NB4 (cell line): ENCODE measurements around the gene CD151.

Experiments used
- DNase-seq: peaks from one replicate; pipeline ENCODE4 v3.0.0; 2010; ENCODE audit warnings: low read depth
- H3K4me3 ChIP-seq: one replicate; pipeline ENCODE4 v1.5.1; 2011; ENCODE audit warnings: mild to moderate bottlenecking, low read depth, low read length, moderate library complexity
- MYC ChIP-seq: IDR thresholded peaks from 2 replicates; pipeline ENCODE4 v1.6.1; 2011; ENCODE audit warnings: low read depth, low read length
- POLR2A ChIP-seq: IDR thresholded peaks from 2 replicates; pipeline ENCODE4 v1.6.1; 2011; ENCODE audit warnings: mild to moderate bottlenecking; ENCODE audit not compliant: insufficient read length; ENCODE audit errors: extremely low read depth
- TF ChIP-seq, protein P1 (sequence below): IDR thresholded peaks from one replicate; pipeline ENCODE4 v1.5.1; 2012; ENCODE audit warnings: low read depth, low read length
- TF ChIP-seq, protein P2 (sequence below): IDR thresholded peaks from 2 replicates; pipeline ENCODE4 v1.6.1; 2011; ENCODE audit warnings: low read depth, low read length

The CD151 gene

GRCh38 chr11:812390-812789 is 20.4 kb upstream of the CD151 start:
- H3K4me3 ChIP-seq, result peak overlapping the region; percentile 98
- TF ChIP-seq POLR2A, result no peak
- TF ChIP-seq MYC, result no peak
- TF ChIP-seq, protein P1, sequence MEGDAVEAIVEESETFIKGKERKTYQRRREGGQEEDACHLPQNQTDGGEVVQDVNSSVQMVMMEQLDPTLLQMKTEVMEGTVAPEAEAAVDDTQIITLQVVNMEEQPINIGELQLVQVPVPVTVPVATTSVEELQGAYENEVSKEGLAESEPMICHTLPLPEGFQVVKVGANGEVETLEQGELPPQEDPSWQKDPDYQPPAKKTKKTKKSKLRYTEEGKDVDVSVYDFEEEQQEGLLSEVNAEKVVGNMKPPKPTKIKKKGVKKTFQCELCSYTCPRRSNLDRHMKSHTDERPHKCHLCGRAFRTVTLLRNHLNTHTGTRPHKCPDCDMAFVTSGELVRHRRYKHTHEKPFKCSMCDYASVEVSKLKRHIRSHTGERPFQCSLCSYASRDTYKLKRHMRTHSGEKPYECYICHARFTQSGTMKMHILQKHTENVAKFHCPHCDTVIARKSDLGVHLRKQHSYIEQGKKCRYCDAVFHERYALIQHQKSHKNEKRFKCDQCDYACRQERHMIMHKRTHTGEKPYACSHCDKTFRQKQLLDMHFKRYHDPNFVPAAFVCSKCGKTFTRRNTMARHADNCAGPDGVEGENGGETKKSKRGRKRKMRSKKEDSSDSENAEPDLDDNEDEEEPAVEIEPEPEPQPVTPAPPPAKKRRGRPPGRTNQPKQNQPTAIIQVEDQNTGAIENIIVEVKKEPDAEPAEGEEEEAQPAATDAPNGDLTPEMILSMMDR, result no peak
- TF ChIP-seq, protein P2, sequence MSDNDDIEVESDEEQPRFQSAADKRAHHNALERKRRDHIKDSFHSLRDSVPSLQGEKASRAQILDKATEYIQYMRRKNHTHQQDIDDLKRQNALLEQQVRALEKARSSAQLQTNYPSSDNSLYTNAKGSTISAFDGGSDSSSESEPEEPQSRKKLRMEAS, result no peak
- no peak for DNase-seq

- TF ChIP-seq POLR2A (no peak), MYC (no peak)
- TF ChIP-seq, protein P1, result no peak
- TF ChIP-seq, protein P2, result no peak
- no peak for DNase-seq
- no peak overlapping the region for H3K4me3 ChIP-seq
Observed at GRCh38 chr11:813072-813455, 19.7 kb upstream of the CD151 start.

- DNase-seq, result peak; percentile 57
- no peak overlapping the region for H3K4me3 ChIP-seq
- TF ChIP-seq MYC, result peak; percentile 72
- TF ChIP-seq, protein P2, result peak; percentile 81
- TF ChIP-seq, protein P1, result no peak
- TF ChIP-seq POLR2A, result no peak
Observed at GRCh38 chr11:813456-814096, 19.2 kb upstream of the CD151 start.

DNA sequence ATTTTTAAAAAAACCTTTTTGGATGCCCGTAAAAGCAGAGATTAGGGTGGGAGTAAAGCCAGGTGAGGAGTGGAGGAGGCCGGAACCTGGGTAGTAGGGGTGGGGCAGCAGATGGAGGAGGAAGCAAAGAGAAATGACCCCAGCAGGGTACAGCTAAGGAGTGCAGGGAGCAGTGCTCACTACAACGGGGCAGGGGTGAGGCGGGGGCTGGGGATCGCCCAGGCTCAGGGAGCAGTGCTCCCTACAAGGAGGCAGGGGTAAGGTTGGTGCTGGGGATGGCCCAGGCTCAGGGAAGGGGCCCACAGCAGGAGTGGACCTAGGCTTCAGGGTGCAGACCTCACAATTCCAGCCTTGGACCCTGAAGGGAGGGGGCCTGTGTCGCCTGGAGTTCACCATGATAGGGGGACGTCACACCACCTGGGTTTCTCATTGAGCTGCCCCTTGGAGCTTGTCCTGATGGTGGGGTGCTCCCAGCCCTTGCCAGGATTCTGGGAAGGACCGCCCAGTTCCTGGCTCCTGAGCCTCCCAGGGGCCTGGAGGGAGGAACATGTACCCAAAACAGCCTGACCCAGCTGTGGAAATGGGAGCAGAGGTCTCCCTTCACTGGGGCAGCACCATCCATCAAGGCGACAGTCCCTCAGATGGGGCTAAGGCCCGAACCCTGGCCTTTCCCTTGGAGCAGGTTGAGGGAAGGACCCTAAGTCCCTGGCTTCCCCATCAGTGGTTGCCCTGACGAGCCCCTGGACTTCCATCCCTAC is 16.9 kb upstream of the CD151 start:
- no peak overlapping the region for H3K4me3 ChIP-seq
- TF ChIP-seq MYC (no peak), POLR2A (no peak)
- TF ChIP-seq, protein P1, result no peak
- TF ChIP-seq, protein P2, result no peak
- no peak for DNase-seq

GRCh38 chr11:816433-816779 is 16.3 kb upstream of the CD151 start:
- no peak for TF ChIP-seq MYC
- TF ChIP-seq, protein P2, result peak; percentile 43
- no peak overlapping the region for H3K4me3 ChIP-seq
- no peak for DNase-seq
